Aortic smooth muscle cell (primary cell): ENCODE results near the gene ZNF641. TPM values are rescaled to one million over a fixed set of nuclear protein-coding genes. Genes with fewer than 3 reads are reported as not detected.

ENCODE experiments used
- total RNA-seq: library from RNA; depleted of rRNA; stranded (reverse); fragments of >200 nt; gene quantifications from 2 replicates; pipeline ENCODE4 v1.2.3, GENCODE V29; 2014

ZNF641 gene
- 9.6 and 10.9 TPM in 2 replicates for total RNA-seq

GRCh38 chr12:48350249-48351021 lies at the start of gene ZNF641:
TSS of gene ZNF641 (minus strand) at chr12:48350919. CDS start at chr12:48348090, 2,829 bp downstream.

Other genes with a start within 250 kb of the ZNF641 start
- gene SENP1, start 244.8 kb downstream of the ZNF641 start, total RNA-seq = 11.8 and 16.9 TPM in 2 replicates
- gene PFKM, start 231.6 kb downstream of the ZNF641 start, total RNA-seq = 71.5 and 74.9 TPM in 2 replicates
- 15.3 and 20.6 TPM in 2 replicates for gene ASB8, start 193.4 kb downstream of the ZNF641 start, total RNA-seq
- 0.19 and 0.53 TPM in 2 replicates for gene CCDC184, start 167.3 kb downstream of the ZNF641 start, total RNA-seq
- not detected in 2 replicates for gene OR10AD1, start 147.6 kb downstream of the ZNF641 start, total RNA-seq
- gene ANP32D, start 121.6 kb upstream of the ZNF641 start, total RNA-seq = 0.12 TPM in 1 of 2 replicates, not detected in the other
- not detected in 2 replicates for gene C12orf54, start 131.6 kb upstream of the ZNF641 start, total RNA-seq
- not detected in 2 replicates for gene OR8S1, start 174.7 kb upstream of the ZNF641 start, total RNA-seq
- not detected in 2 replicates for gene LALBA, start 219.1 kb upstream of the ZNF641 start, total RNA-seq